SW480 (cell line): ENCODE measurements around the gene MEIOC.
"Not testable (repeated sequence)": the region's sequence is repeated elsewhere in the genome, so short reads cannot be mapped to it uniquely, and the experiment has no call there.

Experiments
- DNase-seq: peaks from one replicate; pipeline ENCODE4 v3.0.0-alpha.2; 2016; ENCODE audit warnings: low spot score

MEIOC gene

DNA sequence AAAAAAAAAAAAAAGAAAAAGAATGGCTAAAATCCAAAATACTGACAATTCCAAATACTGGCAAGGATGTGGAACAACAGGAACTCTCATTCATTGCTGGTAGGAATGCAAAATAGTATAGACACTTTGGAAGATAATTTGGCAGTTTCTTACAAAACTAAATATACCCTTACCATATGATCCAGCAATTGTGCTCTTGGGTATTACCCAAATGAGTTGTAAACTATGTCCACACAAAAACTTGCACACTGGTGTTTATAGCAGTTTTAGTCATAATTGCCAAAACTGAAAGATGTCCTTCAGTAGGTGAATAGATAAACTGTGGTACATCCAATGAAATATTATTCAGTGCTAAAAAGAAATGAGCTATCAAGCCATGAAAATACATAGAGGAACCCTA is 8.5 kb upstream of the MEIOC start:
- DNase-seq = no peak

DNA sequence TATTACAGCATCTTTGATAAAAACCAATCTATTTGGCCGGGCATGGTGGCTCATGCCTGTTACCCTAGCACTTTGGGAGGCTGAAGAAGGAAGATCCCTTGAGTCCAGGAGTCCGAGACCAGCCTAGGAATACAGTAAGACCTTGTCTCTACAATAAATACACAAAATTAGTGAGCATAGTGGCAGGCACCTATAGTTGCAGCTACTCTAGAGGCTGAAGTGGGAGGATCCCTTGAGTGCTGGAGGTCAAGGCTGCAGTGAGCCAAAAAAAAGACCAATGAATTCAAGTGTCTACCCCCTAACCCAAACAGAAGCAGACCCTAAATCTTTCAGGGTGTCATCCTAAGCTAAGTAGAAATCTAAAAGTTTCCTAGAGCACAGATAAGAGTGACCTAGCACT is 7.3 kb upstream of the MEIOC start:
- DNase-seq = no peak

DNA sequence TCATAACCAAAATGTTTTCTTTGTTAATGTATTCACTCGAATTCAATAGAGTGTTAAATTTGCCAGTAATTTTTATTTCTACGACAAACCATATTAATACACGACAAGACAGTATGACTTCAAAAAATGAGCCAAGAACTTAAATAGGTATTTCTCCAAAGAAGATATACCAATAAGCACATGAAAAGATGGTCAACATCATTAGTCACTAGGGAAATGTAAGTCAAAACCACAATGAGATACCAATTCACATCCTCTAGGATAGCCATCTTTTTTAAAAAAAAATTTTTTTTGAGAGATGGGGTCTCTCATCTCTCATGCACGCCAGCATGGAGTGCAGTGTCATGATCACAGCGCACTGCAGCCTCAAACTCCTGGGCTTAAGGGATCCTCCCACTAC is 5.0 kb upstream of the MEIOC start:
- no peak for DNase-seq

DNA sequence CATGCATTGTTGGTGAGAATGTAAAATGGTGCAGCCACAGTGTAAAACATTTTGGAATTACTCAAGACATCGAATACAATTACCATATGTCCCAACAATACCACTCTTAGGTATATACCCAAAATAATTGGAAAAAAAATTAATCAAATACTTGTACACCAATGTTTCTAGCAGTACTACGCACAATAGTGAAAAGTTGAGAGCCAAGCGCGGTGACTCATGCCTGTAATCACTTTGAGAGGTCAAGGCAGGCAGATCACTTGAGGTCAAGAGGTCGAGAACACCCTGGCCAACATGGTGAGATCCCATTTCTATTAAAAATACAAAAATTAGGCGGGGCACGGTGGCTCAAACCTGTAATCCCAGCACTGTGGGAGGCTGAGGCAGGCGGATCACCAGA is 3.5 kb upstream of the MEIOC start:
- no peak for DNase-seq

DNA sequence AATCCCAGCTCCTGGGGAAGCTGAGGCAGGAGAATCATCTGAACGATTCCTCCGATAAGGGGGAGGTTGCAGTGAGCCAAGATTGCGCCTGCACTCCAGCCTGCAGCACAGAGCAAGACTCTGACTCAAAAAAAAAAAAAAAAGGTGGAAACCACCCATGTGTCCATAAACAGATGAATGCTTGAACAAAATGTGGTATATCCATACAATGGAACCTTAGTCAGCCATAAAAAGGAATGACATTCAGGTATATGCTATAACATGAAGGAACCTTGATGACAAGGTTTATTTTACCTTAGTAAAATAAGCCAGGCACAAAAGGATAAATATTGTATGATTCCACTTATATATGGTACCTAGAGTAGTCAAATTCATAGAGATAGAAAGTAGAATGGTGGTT is 2.9 kb upstream of the MEIOC start:
- DNase-seq = no peak

DNA sequence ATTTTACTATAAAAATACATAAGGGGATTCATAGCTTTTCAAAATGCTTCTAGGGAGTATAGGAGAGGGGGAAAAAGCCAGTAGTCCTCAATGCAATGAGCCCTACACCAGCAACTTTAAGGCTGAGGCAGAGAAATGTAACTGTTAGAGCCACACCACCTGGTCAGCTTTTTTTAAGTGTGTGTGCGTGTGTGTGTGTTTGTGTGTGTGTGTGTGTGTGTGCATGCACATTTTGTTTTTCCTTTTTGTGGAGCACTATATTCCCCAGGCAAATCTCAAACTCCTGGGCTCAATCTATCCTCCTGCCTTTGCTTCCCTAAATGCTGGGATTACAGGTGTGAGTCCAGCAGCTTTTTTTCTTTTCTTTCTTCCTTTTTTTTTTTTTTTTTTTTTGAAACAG is 2.3 kb upstream of the MEIOC start:
- no peak for DNase-seq

DNA sequence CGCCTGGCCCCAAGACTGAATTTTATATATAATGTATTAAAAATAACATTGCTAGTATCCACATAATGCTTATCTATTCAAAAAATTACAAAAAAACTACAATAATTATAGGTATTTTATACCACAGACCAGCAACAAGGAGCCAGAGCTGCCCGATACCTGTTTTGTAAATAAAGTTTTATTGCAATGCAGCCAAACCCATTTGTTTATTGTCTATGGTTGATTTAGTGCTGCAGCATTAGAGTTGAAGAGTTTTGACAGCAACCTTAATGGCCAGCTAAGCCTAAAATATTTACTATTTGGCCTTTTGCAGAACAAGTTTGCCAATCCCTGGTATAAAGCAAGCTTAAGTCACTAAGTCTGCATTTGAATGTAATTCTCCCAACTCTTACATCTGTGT is 5.6 kb downstream of the MEIOC start:
- no peak for DNase-seq

DNA sequence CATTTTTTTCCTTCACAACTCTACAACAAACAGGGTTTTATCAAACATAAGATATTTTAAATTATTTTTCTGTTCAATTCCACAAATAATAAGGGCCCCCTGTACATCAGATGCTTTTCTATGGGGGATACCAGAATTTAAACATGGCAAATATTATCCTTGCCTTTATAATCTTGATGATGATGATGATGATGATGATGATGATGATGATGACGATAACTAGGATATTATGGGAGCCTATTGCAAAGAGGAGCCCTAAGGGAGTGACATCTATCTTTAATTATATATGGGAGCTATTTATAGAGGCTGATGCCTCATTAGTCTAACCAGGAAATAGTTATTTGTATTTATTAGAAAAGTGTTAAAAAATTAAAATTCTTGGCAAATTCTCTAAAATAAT is 6.8 kb downstream of the MEIOC start:
- no peak for DNase-seq

DNA sequence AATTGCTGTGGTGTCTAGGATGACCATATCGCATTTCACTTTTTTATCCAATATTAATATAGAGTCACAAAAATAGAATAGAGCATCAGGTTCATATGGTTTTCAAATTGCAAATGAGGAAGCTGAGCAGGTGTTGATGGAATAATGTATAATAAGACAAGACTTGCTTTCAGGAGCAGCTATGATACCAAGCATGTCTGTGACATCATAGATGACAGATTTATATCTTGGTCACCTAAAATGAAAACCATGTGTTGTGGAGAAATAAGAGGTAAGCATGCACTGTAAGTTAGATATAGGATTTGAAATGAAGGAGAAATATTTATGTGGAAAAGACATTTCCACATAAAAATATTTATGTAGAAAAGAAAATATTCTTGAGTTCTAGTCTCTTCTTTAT is 8.6 kb downstream of the MEIOC start:
- DNase-seq = no peak

DNA sequence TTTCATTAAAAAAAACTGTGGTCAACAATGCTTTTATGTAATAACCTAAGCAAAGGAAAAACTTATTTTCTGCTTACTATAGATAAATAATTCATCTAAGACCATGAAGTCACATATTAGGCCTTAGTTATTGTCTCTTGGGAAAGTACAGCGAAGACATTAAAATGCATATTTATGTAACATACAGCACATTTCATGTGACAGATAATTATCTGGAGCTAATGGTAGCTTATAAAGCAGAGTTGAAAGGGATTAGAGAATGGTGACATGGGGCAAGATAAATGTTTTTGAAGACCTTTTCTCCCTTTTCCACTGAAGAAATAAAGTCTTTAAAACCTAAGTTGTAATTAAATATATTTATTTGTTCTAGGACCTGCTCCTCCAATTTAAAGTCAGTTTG is 9.7 kb downstream of the MEIOC start:
- no peak for DNase-seq

DNA sequence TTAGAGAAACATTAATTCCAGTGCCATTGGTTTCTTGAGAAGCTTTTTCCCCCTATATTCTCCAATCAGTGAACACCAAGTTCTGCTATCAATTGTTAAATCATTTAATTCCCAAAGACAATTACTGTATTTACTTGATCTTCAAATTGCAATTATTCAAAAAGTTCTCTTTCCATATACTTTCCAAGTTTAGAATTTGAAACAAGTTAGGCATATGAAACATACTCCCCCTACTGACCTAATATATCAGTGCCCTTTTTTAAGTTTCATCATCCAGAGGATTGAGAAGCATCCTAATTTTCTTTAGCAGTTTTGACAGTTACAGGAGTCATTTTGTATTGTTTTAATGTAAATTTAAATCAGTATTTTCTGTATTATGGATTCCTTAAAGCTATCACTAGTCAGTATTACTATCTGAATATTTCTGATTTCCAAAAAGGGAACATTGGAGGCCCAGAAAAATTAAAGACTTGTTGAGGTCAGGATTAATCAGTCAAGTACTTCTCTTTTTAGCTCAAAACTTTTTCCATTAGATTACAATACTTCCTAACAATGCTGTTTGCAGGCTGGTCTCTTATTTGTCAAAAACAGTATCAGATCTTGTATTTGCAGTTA is 16.3 kb downstream of the MEIOC start:
- peak; percentile 18 for DNase-seq

DNA sequence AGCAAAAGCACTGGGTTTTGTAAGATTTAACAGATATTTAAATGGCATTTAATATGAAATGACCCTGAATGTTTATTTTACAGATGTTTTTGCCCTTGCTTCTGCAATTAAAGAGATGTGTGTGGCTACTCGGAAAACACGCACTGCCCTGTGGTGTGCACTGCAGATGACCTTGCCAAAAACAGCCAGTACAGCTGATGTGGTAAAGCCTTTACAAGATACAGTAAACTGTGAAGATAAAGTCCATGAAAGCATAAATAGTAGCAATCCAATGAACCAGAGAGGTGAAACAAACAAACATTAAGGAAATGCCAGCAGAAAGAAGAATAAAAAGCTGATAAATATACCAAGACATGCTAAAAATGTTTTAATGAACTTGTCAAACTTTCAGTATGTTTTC is 17.6 kb downstream of the MEIOC start:
- DNase-seq = no peak

DNA sequence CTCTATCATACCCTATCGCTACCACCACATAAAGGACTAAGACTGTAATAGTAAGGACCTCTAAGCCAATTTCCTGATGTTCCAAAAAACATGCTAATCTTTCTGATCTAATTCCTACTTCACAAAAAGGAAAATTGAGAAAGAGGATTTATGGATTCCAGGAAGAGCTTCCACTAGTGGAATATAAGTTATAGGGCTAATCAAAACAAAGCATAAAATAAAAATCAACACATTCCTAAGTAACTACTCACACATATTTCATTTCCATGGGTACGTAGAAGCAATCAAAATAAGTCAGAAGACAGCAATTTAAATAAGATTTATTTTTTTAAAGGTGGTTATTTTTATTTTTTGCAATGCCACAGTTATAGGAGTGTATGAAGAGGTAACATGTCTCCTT is 20.9 kb downstream of the MEIOC start:
- no peak for DNase-seq

DNA sequence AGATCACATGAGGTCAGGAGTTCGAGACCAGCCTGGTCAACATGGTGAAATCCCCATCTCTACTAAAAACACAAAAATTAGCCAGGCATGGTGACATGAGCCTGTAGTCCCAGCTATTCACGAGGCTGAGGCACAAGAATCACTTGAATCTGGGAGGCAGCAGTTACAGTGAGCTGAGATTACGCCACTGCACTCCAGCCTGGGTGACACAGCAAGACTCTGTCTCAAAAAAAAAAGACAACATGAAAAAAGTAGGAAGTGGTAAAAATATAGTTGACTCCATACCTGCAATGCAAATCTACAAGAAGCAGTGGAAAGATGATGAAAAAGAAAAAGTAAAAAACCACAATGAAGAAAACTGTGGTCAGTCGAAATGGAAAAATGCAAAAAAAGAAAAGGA is 27.0 kb downstream of the MEIOC start:
- not testable (repeated sequence) for DNase-seq

DNA sequence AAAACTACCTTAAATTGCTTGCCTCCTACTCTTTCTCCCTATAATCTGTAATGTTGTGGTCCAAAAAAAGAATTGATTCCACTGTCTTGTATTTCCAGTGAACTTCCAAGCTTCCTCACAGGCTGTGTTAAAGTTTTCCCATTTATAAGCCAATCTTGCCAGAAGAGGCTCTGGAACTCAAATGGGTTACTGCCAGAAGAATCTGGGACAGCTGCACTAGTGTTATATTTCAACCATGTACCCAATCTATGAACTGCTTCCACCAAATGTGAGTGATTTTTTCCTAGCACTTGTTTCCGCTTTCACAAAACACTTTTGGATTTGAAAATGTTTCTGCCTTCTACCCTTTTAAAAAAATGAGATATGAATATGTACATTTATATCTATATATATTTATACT is 31.5 kb downstream of the MEIOC start:
- no peak for DNase-seq

DNA sequence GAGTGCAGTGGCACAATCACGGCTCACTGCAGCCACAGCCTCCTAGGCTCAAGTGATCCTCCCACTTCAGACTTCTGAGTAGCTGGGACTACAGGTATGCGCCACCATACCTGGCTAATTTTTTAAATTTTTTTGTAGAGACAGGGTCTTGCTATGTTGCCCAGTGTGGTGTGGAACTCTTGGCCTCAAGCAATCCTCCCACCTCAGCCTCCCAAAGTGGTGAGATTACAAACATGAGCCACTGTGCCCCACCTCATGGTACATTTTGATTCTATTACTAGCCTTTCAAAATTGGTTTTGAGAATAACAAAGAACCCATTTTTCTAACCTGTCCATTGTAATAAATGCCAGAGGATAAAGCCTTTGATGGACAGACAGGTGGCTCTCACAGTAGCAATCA is 31.9 kb downstream of the MEIOC start:
- DNase-seq = no peak

DNA sequence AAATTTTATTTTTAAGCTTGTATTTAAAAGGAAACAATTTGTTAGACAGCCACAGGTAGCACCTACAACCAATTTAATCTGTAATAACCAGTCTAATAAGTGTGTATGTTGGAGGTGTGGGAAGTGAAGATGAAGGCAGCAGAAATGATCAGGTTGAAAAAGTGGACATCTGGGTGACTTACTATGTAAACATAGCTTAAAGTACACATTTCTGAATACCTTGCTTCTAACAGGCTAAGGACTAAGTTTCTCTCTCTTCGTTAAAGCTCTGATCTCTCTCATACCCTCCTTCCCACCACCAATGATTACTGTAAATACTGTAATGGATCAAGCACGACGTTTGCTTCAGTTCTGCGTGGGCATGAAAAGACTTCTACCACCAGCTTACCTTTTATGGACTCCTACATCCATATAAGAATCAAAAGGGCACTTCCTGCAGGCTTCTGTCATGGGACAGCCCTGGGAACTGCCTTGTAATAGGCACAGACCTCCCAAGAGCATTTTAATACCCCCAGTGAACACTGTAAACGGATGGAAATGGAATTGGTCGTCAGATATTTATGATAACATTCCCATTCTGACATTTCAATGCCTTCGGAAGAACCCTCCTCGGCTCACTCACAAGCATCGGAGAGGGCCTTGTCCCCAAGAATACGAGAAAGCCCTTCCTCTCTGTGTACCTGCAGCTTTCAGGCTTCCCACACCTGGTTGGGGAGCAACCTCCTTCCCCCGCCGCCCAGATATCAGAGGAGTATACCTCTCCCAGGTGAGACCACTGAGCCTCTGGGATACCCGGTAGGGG is 32.6 kb downstream of the MEIOC start:
- DNase-seq = peak; percentile 18

DNA sequence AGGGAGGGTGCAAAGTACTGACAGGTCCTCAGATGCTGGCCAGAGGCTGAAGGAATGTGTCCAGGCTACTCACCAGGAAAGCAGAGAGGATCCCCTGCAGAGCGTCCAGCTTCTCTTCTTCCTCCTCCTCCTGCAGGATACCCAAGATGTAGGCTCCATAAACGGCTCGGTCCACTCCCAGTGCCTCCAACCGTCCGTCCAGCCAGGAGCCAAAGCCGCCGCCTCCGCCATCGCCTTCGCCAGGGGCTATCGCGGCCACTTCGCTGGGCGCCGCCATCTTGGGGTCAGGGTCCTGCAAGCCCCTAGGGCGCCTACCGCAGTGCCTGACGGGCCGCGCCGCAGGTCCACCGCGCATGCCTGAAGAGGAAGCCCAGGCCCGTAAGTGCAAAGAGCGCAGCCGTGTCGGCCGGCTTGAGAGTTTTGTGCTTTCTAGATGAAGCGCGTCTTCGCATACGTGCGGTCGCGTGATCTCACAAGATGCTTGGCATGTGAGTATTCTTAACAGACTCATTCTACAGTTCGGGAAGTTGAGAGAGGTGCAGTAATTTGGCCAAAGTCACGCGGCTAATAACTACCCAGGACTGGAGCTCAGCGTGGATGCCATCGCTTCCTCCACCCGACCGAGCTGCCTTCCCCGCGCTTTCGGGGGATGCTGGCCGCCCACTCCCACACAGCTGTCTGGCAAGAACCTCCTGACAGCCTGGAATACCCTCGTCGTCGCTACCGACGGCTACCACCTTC is 33.4 kb downstream of the MEIOC start, which contains the start of gene CCDC43:
Gene CCDC43, minus strand, starts transcription at position 300 of the 741 bp plus-strand sequence. Its CDS starts 23 bp downstream, at position 277.
- peak; percentile 85 for DNase-seq

DNA sequence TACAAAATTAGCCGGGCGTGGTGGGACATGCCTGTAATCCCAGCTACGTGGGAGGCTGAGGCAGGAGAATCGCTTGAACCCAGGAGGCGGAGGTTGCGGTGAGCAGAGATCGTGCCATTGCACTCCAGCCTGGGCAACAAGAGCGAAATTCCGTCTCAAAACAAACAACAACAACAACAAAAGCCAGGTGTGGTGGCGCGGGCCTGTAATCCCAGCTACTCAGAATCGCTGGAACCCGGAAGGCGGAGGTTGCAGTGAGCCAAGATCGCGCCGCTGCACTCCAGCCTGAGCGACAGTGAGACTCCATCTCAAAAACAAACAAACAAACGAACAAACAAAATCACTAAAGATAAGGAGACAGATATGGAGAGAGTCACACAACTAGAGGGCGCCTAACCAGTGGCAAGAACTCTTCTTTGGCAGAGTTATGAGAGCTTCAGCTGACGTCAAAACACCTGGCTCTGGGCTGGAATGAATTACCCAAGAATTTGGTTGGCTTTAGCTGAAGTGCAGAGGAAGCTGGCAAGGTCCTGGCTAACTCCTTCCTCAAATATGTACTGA is 34.6 kb downstream of the MEIOC start:
- peak; percentile 32 for DNase-seq

DNA sequence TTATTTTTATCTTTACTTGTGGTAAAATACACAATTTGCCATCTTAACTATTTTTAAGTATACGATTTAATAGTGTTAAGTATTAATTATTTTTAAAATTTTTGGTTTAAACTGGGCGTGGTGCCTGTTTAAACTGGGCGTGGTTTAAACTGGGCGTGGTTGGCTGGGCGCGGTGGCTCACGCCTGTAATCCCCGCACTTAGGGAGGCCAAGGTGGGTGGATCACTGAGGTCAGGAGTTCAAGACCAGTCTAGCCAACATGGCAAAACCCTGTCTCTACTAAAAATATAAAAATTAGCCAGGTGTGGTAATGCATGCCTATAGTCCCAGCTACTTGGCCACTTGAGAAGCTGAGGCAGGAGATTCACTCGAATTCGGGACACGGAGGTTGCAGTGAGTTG is 37.3 kb downstream of the MEIOC start:
- DNase-seq = no peak

DNA sequence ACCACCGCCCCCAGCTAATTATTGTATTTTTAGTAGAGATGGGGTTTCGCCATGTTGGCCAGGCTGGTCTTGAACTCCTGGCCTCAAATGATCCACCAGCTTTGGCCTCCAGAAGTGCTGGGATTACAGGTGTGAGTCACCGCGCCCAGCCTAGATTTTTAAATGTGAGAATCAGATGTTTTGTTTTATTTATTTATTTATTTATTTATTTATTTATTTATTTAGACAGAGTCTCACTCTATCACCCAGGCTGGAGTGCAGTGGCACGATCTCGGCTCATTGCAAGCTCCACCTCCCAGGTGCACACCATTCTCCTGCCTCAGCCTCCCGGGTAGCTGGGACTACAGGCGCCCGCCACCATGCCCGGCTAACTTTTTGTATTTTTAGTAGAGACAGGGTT is 44.0 kb downstream of the MEIOC start:
- not testable (repeated sequence) for DNase-seq

DNA sequence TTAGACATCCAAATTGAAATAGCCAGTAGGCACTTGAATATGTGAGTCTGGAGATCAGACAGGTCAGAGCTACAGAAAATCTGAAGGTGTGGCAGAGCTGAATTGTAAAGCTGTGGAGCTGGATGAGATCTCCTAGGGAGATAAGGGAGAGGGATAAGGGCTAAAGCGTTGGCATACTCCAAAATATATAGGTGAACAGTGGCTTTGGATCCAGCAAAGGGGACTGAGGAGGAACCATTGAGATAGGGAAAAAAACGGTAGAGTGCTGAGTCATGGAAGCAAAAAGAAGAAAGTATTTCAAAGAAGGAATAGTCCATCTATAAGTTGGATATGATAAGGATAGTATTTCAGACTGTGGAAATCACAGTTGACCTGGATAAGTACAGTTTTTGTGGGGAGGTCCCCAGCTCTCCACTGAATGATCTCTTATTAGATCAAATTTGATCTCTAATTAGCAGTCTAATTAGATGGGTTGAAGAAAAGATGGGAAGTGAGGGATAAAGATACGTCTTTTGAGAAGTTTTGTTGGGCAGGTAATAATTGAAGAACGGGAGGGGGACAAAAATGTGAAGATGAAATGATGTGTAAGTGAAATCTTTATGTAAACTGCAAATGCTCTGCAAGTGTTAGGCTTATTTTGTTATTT is 51.6 kb downstream of the MEIOC start:
- DNase-seq = no peak
